Osteoblast (primary cell): ENCODE data around the gene FHL2. TPM values are rescaled to one million over a fixed set of nuclear protein-coding genes. Genes with fewer than 3 reads are reported as not detected.
A peak's percentile ranks its signal among the peaks of the same experiment; 100 is the strongest.

Experiments
- DNase-seq: peaks from one replicate; pipeline ENCODE4 v3.0.0; 2011; ENCODE audit warnings: low spot score, mixed read lengths; ENCODE audit not compliant: insufficient read length; ENCODE audit errors: missing footprints
- H2AFZ ChIP-seq: 2 replicates; pipeline ENCODE4 v1.6.0; 2011; ENCODE audit warnings: mild to moderate bottlenecking, low read length
- H3K27ac ChIP-seq: 2 replicates; pipeline ENCODE4 v1.5.1; 2011; ENCODE audit warnings: mild to moderate bottlenecking, low read depth, low read length, moderate library complexity
- H3K27me3 ChIP-seq: 2 replicates; pipeline ENCODE4 v1.6.0; 2012; ENCODE audit warnings: mild to moderate bottlenecking, control low read depth, inconsistent platforms, low read length, moderate library complexity; ENCODE audit not compliant: insufficient read depth
- H3K36me3 ChIP-seq: 2 replicates; pipeline ENCODE4 v1.5.1; 2011; ENCODE audit warnings: mild to moderate bottlenecking, low read length, control low read depth, moderate library complexity; ENCODE audit not compliant: insufficient read depth
- H3K4me1 ChIP-seq: 2 replicates; pipeline ENCODE4 v1.5.1; 2011; ENCODE audit warnings: mild to moderate bottlenecking, low read length, control low read depth, moderate library complexity; ENCODE audit not compliant: insufficient read depth
- H3K4me2 ChIP-seq: 2 replicates; pipeline ENCODE4 v1.6.0; 2011; ENCODE audit warnings: mild to moderate bottlenecking, low read length; ENCODE audit not compliant: insufficient read depth
- H3K4me3 ChIP-seq: fragments of 200-600 bp; sonication (generic); 3 replicates; pipeline ENCODE4 v1.5.1; 2012; ENCODE audit warnings: mild to moderate bottlenecking, low read length, inconsistent platforms; ENCODE audit not compliant: insufficient read depth
- H3K79me2 ChIP-seq: 2 replicates; pipeline ENCODE4 v1.6.0; 2012; ENCODE audit warnings: mild to moderate bottlenecking, low read length, control low read depth, inconsistent platforms; ENCODE audit not compliant: insufficient read depth
- H3K9me3 ChIP-seq: 2 replicates; pipeline ENCODE4 v1.5.1; 2011; ENCODE audit warnings: low read depth, low read length, control low read depth
- H4K20me1 ChIP-seq: 2 replicates; pipeline ENCODE4 v1.6.0; 2012; ENCODE audit warnings: mild to moderate bottlenecking, low read length, control low read depth; ENCODE audit not compliant: insufficient read depth
- CTCF ChIP-seq: IDR thresholded peaks from 2 replicates; pipeline ENCODE4 v1.5.1; 2011; ENCODE audit warnings: mild to moderate bottlenecking, low read depth, low read length, moderate library complexity; ENCODE audit errors: extremely low read depth
- total RNA-seq: library from RNA; depleted of rRNA; stranded (reverse); fragments of >200 nt; gene quantifications from 2 replicates; pipeline ENCODE4 v1.2.3, GENCODE V29; 2012

The FHL2 gene
- total RNA-seq, 1 donor: 566 TPM

- Histone ChIP-seq H2AFZ (no peak overlapping the region), H3K79me2 (no peaks in the 10 kb centered on the region), H3K36me3 (no peaks in the 10 kb centered on the region), H3K4me1 (peaks cover 12% of the 10 kb centered on the region), H3K4me3 (no peak overlapping the region), H3K9me3 (no peaks in the 10 kb centered on the region), H3K4me2 (no peak overlapping the region), H4K20me1 (no peaks in the 10 kb centered on the region), H3K27ac (no peak overlapping the region), H3K27me3 (no peaks in the 10 kb centered on the region)
- DNase-seq: no peak
- TF ChIP-seq CTCF: no peak
Observed at GRCh38 chr2:105445498-105445897, 46.6 kb upstream of the FHL2 start.

- no peaks in the 10 kb centered on the region for H4K20me1 ChIP-seq
- H3K9me3 ChIP-seq: no peaks in the 10 kb centered on the region
- no peak overlapping the region for H3K4me2 ChIP-seq
- DNase-seq: no peak
- no peak overlapping the region for H3K27ac ChIP-seq
- H3K4me1 ChIP-seq: peaks cover 12% of the 10 kb centered on the region
- no peaks in the 10 kb centered on the region for H3K36me3 ChIP-seq
- no peak overlapping the region for H2AFZ ChIP-seq
- H3K79me2 ChIP-seq: no peaks in the 10 kb centered on the region
- H3K4me3 ChIP-seq: no peak overlapping the region
- H3K27me3 ChIP-seq: no peaks in the 10 kb centered on the region
- TF ChIP-seq CTCF: no peak
Observed at GRCh38 chr2:105443617-105444598, 45.1 kb upstream of the FHL2 start.

GRCh38 chr2:105442721-105443120, 43.9 kb upstream of the FHL2 start:
- no peaks in the 10 kb centered on the region for H3K9me3 ChIP-seq
- no peaks in the 10 kb centered on the region for H3K79me2 ChIP-seq
- H4K20me1 ChIP-seq: no peaks in the 10 kb centered on the region
- H3K36me3 ChIP-seq: no peaks in the 10 kb centered on the region
- peaks cover 14% of the 10 kb centered on the region for H3K4me1 ChIP-seq
- H3K27me3 ChIP-seq: no peaks in the 10 kb centered on the region
- H3K27ac ChIP-seq: no peak overlapping the region
- DNase-seq: no peak
- no peak overlapping the region for H3K4me2 ChIP-seq
- no peak overlapping the region for H2AFZ ChIP-seq
- H3K4me3 ChIP-seq: no peak overlapping the region
- no peak for TF ChIP-seq CTCF

GRCh38 chr2:105442056-105442455, 43.2 kb upstream of the FHL2 start:
- H3K4me3 ChIP-seq: no peak overlapping the region
- no peaks in the 10 kb centered on the region for H3K79me2 ChIP-seq
- H3K9me3 ChIP-seq: no peaks in the 10 kb centered on the region
- H3K36me3 ChIP-seq: no peaks in the 10 kb centered on the region
- no peak overlapping the region for H3K4me2 ChIP-seq
- H3K4me1 ChIP-seq: peaks cover 12% of the 10 kb centered on the region
- H4K20me1 ChIP-seq: no peaks in the 10 kb centered on the region
- H2AFZ ChIP-seq: no peak overlapping the region
- TF ChIP-seq CTCF: no peak
- no peak overlapping the region for H3K27ac ChIP-seq
- H3K27me3 ChIP-seq: no peaks in the 10 kb centered on the region
- DNase-seq: peak; percentile 30
